ENCODE data around the gene ZNF580. TPM values are rescaled to one million over a fixed set of nuclear protein-coding genes. Genes with fewer than 3 reads are reported as not detected.
A peak's percentile ranks its signal among the peaks of the same experiment; 100 is the strongest.

The ZNF580 gene
- total and polyA plus RNA-seq, 11 donors, result 8.2 to 41.5 (median 21.1) TPM

- no peak for ATAC-seq
- Histone ChIP-seq H3K9me3 (no peaks in the 10 kb centered on the region), H3K27me3 (no peaks in the 10 kb centered on the region), H3K27ac (peak overlapping the region in 5 of 12 donors; percentile 93 to 98 (median 96)), H3K4me1 (peaks cover 6 to 50% (median 24%) of the 10 kb centered on the region in 12 donors), H3K4me3 (no peak overlapping the region), H3K36me3 (peaks cover 0 to 6% (median 0%) of the 10 kb centered on the region in 9 donors)
- intact Hi-C loops (cut with DNase I), result loop anchor here in 8 of 10 donors (2.0 to 10.0 kb wide), 14 partner anchors 19 to 249 kb away; partner anchors contain the start of genes C19orf85 (in 1 of the 8), FIZ1 (in 1 of the 8), ISOC2 (in 1 of the 8) and RPL28 (in 1 of the 8)
- TF ChIP-seq CTCF (IDR thresholded peaks at IDR 0.05) (no peak), POLR2A (IDR thresholded peaks at IDR 0.05) (no peak)
- no peak for DNase-seq
- whole genome bisulfite sequencing, 4 donors, result 77 to 88% (median 80%) methylated on average over 8 of the region's 8 CpGs
Measured at GRCh38 chr19:55633861-55634260, 6.9 kb upstream of the ZNF580 start.

- TF ChIP-seq CTCF (IDR thresholded peaks at IDR 0.05) (no peak), POLR2A (IDR thresholded peaks at IDR 0.05) (no peak)
- Histone ChIP-seq H3K36me3 (peaks cover 0 to 6% (median 0%) of the 10 kb centered on the region in 9 donors), H3K4me3 (peak overlapping the region; percentile 75 to 100 (median 98)), H3K27ac (peak overlapping the region; percentile 88 to 99 (median 97)), H3K9me3 (no peaks in the 10 kb centered on the region), H3K4me1 (peaks cover 9 to 65% (median 35%) of the 10 kb centered on the region in 12 donors), H3K27me3 (no peaks in the 10 kb centered on the region)
- intact Hi-C loops (cut with DNase I), result loop anchor here in 3 of 10 donors (2.0 to 10.0 kb wide), 3 partner anchors 17 to 251 kb away; partner anchors contain the start of genes RPL28 (in 1 of the 3) and TMEM238 (in 1 of the 3)
- DNase-seq, result no peak
- 6 to 16% (median 11%) methylated on average over 9 of the region's 9 CpGs for WGBS, 4 donors
- ATAC-seq, result no peak
Measured at GRCh38 chr19:55635334-55635717, 5.5 kb upstream of the ZNF580 start.

GRCh38 chr19:55635856-55636440 lies 4.9 kb upstream of the ZNF580 start:
- intact Hi-C loops (cut with DNase I), result loop anchor here in 3 of 10 donors (2.0 to 10.0 kb wide), 3 partner anchors 17 to 251 kb away; partner anchors contain the start of genes RPL28 (in 1 of the 3) and TMEM238 (in 1 of the 3)
- H3K4me1 ChIP-seq, result peaks cover 9 to 69% (median 38%) of the 10 kb centered on the region in 12 donors
- H3K27me3 ChIP-seq, result no peaks in the 10 kb centered on the region
- ATAC-seq (no peak), DNase-seq (no peak)
- H3K27ac ChIP-seq, result peak overlapping the region in 11 of 12 donors; percentile 93 to 99 (median 97)
- TF ChIP-seq POLR2A (IDR thresholded peaks at IDR 0.05) (no peak), CTCF (IDR thresholded peaks at IDR 0.05) (no peak)
- 69 to 71% (median 70%) methylated on average over 7 of the region's 7 CpGs for WGBS, 4 donors
- no peaks in the 10 kb centered on the region for H3K9me3 ChIP-seq
- H3K36me3 ChIP-seq, result peaks cover 0 to 6% (median 0%) of the 10 kb centered on the region in 9 donors
- H3K4me3 ChIP-seq, result peak overlapping the region; percentile 75 to 100 (median 98)

- no peaks in the 10 kb centered on the region for H3K27me3 ChIP-seq
- intact Hi-C loops (cut with DNase I), result loop anchor here in 2 of 10 donors (5.0 to 10.0 kb wide), 2 partner anchors 49 to 252 kb away; partner anchors contain the start of genes RPL28 (in 1 of the 2) and TMEM238 (in 1 of the 2)
- H3K4me1 ChIP-seq, result peaks cover 9 to 73% (median 38%) of the 10 kb centered on the region in 12 donors
- no peak overlapping the region for H3K27ac ChIP-seq
- TF ChIP-seq CTCF (IDR thresholded peaks at IDR 0.05) (no peak), POLR2A (IDR thresholded peaks at IDR 0.05) (no peak)
- WGBS, 4 donors, result 81 to 92% (median 86%) methylated on average over 3 to 4 of the region's 4 CpGs
- peak overlapping the region in 3 of 12 donors; percentile 7 to 100 (median 98) for H3K4me3 ChIP-seq
- ATAC-seq (no peak), DNase-seq (no peak)
- H3K9me3 ChIP-seq, result no peaks in the 10 kb centered on the region
- peaks cover 0 to 6% (median 0%) of the 10 kb centered on the region in 9 donors for H3K36me3 ChIP-seq
Measured at GRCh38 chr19:55636723-55637122, 4.1 kb upstream of the ZNF580 start.

All from heart left ventricle (tissue), 16 donors.